GM19455 (cell line): ENCODE results near the gene DISP2.
A peak's percentile ranks its signal among the peaks of the same experiment; 100 is the strongest.

Experiments used
- ATAC-seq: cut with Tn5 transposase; IDR thresholded peaks from one replicate; pipeline ENCODE4 v1.9.1; 2021; ENCODE audit not compliant: unreplicated experiment

DISP2 gene

GRCh38 chr15:40361640-40362039 is 3.6 kb downstream of the DISP2 start:
- no peak for ATAC-seq

- no peak for ATAC-seq
Measured at GRCh38 chr15:40363611-40364010, 5.6 kb downstream of the DISP2 start.

GRCh38 chr15:40364251-40364650 is 6.2 kb downstream of the DISP2 start:
- ATAC-seq, result no peak

GRCh38 chr15:40365016-40365415 is 7.0 kb downstream of the DISP2 start:
- ATAC-seq, result no peak

- no peak for ATAC-seq
Measured at GRCh38 chr15:40365624-40366456, 7.8 kb downstream of the DISP2 start.

- ATAC-seq, result no peak
Measured at GRCh38 chr15:40366457-40367370, 8.7 kb downstream of the DISP2 start.

GRCh38 chr15:40367371-40367685 is 9.3 kb downstream of the DISP2 start:
- ATAC-seq, result no peak

- peak; percentile 79 for ATAC-seq
Measured at GRCh38 chr15:40367686-40368611, 9.9 kb downstream of the DISP2 start.

- no peak for ATAC-seq
Measured at GRCh38 chr15:40368719-40369473, 10.9 kb downstream of the DISP2 start.

GRCh38 chr15:40369474-40369869 is 11.5 kb downstream of the DISP2 start:
- no peak for ATAC-seq

- no peak for ATAC-seq
Measured at GRCh38 chr15:40369971-40370370, 12.0 kb downstream of the DISP2 start.

GRCh38 chr15:40372981-40373380 is 15.0 kb downstream of the DISP2 start:
- no peak for ATAC-seq

- no peak for ATAC-seq
Measured at GRCh38 chr15:40377606-40378005, 19.6 kb downstream of the DISP2 start.

GRCh38 chr15:40379374-40379773 is 21.4 kb downstream of the DISP2 start:
- ATAC-seq, result no peak

GRCh38 chr15:40379853-40380252 is 21.8 kb downstream of the DISP2 start:
- no peak for ATAC-seq

- no peak for ATAC-seq
Measured at GRCh38 chr15:40380636-40381035, 22.6 kb downstream of the DISP2 start.

GRCh38 chr15:40381818-40382529 is 24.0 kb downstream of the DISP2 start:
- ATAC-seq, result no peak

- ATAC-seq, result peak; percentile 96
Measured at GRCh38 chr15:40382580-40383456, 24.8 kb downstream of the DISP2 start, which contains the start of gene KNSTRN. Gene KNSTRN, plus strand, starts transcription at chr15:40382721. Its CDS starts 115 bp downstream, at chr15:40382836.

GRCh38 chr15:40386480-40386879 is 28.5 kb downstream of the DISP2 start:
- no peak for ATAC-seq
